ENCODE results near the gene SEPSECS. TPM values are rescaled to one million over a fixed set of nuclear protein-coding genes. Genes with fewer than 3 reads are reported as not detected.

SEPSECS gene
- total RNA-seq, 1 donor from 2014 or later: 10.3 TPM

- TF ChIP-seq, protein P1, sequence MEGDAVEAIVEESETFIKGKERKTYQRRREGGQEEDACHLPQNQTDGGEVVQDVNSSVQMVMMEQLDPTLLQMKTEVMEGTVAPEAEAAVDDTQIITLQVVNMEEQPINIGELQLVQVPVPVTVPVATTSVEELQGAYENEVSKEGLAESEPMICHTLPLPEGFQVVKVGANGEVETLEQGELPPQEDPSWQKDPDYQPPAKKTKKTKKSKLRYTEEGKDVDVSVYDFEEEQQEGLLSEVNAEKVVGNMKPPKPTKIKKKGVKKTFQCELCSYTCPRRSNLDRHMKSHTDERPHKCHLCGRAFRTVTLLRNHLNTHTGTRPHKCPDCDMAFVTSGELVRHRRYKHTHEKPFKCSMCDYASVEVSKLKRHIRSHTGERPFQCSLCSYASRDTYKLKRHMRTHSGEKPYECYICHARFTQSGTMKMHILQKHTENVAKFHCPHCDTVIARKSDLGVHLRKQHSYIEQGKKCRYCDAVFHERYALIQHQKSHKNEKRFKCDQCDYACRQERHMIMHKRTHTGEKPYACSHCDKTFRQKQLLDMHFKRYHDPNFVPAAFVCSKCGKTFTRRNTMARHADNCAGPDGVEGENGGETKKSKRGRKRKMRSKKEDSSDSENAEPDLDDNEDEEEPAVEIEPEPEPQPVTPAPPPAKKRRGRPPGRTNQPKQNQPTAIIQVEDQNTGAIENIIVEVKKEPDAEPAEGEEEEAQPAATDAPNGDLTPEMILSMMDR (IDR thresholded peaks at IDR 0.05; ENCODE audit: unreplicated experiment): no peak
- DNase-seq (ENCODE audit: low spot score in 2 of 2, unreplicated experiment in 2 of 2): no peak
- no peaks in the 10 kb centered on the region for H3K27me3 Mint-ChIP-seq (ENCODE audit: low read depth)
- no peak overlapping the region for H3K4me3 Mint-ChIP-seq
- H3K27ac Mint-ChIP-seq: no peak overlapping the region
- H3K4me1 Mint-ChIP-seq: peaks cover 5% of the 10 kb centered on the region
- H3K9me3 Mint-ChIP-seq: no peaks in the 10 kb centered on the region
- H3K36me3 Mint-ChIP-seq: no peaks in the 10 kb centered on the region
Measured at GRCh38 chr4:25184056-25184455, 23.8 kb upstream of the SEPSECS start.

DNA sequence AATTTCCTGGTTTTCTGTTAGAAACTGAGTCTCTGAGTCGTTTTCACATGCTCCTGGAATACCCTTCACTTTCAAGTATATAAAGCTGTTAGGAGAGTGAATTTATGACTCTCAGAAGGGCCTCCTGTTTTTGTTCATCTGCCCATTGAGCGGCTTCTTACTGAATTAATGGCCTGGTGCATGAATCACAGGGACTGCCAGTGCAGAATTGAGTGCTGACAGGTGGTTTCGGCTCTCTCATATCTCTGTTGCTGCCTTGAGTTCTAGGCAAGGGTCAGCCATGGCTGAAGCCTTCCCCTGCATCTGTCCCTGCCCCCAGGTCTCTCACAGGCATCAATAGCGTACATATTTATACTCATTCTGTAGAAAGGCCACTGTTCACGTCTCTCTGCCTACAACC lies 22.7 kb upstream of the SEPSECS start:
- no peaks in the 10 kb centered on the region for H3K36me3 Mint-ChIP-seq
- H3K27me3 Mint-ChIP-seq (ENCODE audit: low read depth): no peaks in the 10 kb centered on the region
- no peak for DNase-seq (ENCODE audit: low spot score in 2 of 2, unreplicated experiment in 2 of 2)
- H3K4me3 Mint-ChIP-seq: no peak overlapping the region
- no peaks in the 10 kb centered on the region for H3K9me3 Mint-ChIP-seq
- TF ChIP-seq, protein P1 (IDR thresholded peaks at IDR 0.05; ENCODE audit: unreplicated experiment): no peak
- H3K4me1 Mint-ChIP-seq: peaks cover 5% of the 10 kb centered on the region
- H3K27ac Mint-ChIP-seq: no peak overlapping the region

DNA sequence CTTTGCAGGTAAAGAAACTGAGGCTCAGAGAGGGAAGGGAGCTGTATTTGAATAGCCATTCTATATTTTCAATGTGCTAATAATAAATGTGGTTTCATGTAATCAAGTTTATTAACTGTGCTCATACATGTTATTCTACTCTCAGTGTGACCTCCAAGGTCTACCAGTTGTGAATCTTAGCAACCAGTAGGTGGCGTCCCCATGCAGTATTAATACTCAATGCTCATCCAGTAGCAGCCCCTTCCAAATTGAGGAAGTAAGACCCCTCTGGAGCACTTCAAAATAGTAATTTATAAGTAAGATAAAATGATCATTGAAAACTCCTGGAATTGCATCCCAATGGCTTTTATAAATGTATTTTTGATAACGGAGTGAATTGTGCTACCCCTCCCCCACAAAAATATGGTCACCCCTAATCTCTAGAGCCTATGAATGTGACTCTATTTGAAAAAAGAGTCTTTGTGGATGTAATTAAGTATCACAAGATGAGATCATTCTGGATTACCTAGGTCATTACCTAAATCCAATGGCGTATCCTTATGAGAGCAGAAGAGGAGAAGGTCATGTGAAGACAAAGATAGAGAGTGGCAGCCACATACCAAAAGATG lies 20.4 kb upstream of the SEPSECS start:
- TF ChIP-seq, protein P1 (IDR thresholded peaks at IDR 0.05; ENCODE audit: unreplicated experiment): peak; percentile 8
- H3K27me3 Mint-ChIP-seq (ENCODE audit: low read depth): no peaks in the 10 kb centered on the region
- no peak overlapping the region for H3K4me3 Mint-ChIP-seq
- H3K4me1 Mint-ChIP-seq: peaks cover 5% of the 10 kb centered on the region
- H3K36me3 Mint-ChIP-seq: no peaks in the 10 kb centered on the region
- H3K27ac Mint-ChIP-seq: no peak overlapping the region
- H3K9me3 Mint-ChIP-seq: no peaks in the 10 kb centered on the region
- no peak for DNase-seq (ENCODE audit: low spot score in 2 of 2, unreplicated experiment in 2 of 2)

- Mint-ChIP-seq H3K9me3 (no peaks in the 10 kb centered on the region), H3K27ac (no peak overlapping the region), H3K4me1 (peaks cover 5% of the 10 kb centered on the region), H3K27me3 (ENCODE audit: low read depth) (no peaks in the 10 kb centered on the region), H3K36me3 (no peaks in the 10 kb centered on the region), H3K4me3 (no peak overlapping the region)
- DNase-seq (ENCODE audit: low spot score in 2 of 2, unreplicated experiment in 2 of 2): no peak
- TF ChIP-seq, protein P1 (IDR thresholded peaks at IDR 0.05; ENCODE audit: unreplicated experiment): no peak
Measured at GRCh38 chr4:25178838-25179261, 18.6 kb upstream of the SEPSECS start.

DNA sequence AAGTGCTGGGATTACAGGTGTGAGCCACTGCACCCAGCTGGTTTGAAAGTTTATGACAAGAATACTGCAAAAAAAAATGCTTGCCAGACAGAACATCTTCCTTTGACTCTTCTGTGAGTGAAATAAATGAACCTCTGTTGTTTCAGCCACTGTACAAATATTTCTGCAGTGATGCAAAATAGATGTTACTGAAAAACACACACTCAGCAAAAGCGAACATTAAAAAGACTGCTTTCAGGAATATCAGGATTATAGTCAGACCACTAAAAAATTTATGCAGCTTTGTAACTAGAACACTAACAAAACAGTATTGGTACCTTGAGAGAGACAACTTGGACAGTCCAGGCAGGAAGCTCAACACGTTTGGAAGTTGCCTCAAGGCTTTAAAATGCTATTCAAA lies 16.9 kb upstream of the SEPSECS start:
- DNase-seq (ENCODE audit: low spot score in 2 of 2, unreplicated experiment in 2 of 2): no peak
- H3K9me3 Mint-ChIP-seq: no peaks in the 10 kb centered on the region
- no peak overlapping the region for H3K4me3 Mint-ChIP-seq
- H3K4me1 Mint-ChIP-seq: peaks cover 2% of the 10 kb centered on the region
- TF ChIP-seq, protein P1 (IDR thresholded peaks at IDR 0.05; ENCODE audit: unreplicated experiment): no peak
- H3K27me3 Mint-ChIP-seq (ENCODE audit: low read depth): no peaks in the 10 kb centered on the region
- H3K36me3 Mint-ChIP-seq: no peaks in the 10 kb centered on the region
- H3K27ac Mint-ChIP-seq: no peak overlapping the region

GRCh38 chr4:25174674-25175073 lies 14.4 kb upstream of the SEPSECS start:
- no peaks in the 10 kb centered on the region for H3K36me3 Mint-ChIP-seq
- DNase-seq (ENCODE audit: low spot score in 2 of 2, unreplicated experiment in 2 of 2): no peak
- no peak overlapping the region for H3K4me3 Mint-ChIP-seq
- H3K27ac Mint-ChIP-seq: no peak overlapping the region
- H3K9me3 Mint-ChIP-seq: no peaks in the 10 kb centered on the region
- H3K27me3 Mint-ChIP-seq (ENCODE audit: low read depth): no peaks in the 10 kb centered on the region
- peaks cover 2% of the 10 kb centered on the region for H3K4me1 Mint-ChIP-seq
- TF ChIP-seq, protein P1 (IDR thresholded peaks at IDR 0.05; ENCODE audit: unreplicated experiment): no peak

All from mesothelial cell of epicardium (in vitro differentiated cells).